ENCODE data around the gene P2RY13.

DNA sequence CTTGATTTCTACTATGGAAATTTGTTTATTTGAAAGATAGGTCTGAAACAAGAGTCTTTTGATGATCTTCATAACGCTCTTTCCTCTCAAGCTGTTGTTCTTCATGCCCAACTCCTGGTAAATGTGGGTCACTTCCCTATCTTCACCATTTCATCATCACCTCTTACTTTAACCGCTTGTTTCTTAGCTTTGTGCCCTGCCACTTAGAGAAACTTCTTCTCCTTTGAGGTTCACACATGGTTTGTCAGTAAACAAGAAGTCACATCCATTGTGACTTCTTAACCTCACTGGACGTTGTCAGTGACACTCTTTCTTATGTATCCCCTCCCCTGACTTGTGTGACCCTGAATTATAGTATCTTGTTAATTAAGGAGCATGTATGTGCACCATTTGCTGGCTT, 16.9 kb upstream of the P2RY13 start:
- no peak for TF ChIP-seq EP300 (conservative IDR thresholded peaks at IDR 0.05; ENCODE audit: poor library complexity, severe bottlenecking)
- TF ChIP-seq, protein P1, sequence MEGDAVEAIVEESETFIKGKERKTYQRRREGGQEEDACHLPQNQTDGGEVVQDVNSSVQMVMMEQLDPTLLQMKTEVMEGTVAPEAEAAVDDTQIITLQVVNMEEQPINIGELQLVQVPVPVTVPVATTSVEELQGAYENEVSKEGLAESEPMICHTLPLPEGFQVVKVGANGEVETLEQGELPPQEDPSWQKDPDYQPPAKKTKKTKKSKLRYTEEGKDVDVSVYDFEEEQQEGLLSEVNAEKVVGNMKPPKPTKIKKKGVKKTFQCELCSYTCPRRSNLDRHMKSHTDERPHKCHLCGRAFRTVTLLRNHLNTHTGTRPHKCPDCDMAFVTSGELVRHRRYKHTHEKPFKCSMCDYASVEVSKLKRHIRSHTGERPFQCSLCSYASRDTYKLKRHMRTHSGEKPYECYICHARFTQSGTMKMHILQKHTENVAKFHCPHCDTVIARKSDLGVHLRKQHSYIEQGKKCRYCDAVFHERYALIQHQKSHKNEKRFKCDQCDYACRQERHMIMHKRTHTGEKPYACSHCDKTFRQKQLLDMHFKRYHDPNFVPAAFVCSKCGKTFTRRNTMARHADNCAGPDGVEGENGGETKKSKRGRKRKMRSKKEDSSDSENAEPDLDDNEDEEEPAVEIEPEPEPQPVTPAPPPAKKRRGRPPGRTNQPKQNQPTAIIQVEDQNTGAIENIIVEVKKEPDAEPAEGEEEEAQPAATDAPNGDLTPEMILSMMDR (IDR thresholded peaks at IDR 0.05; ENCODE audit: poor library complexity, severe bottlenecking): no peak
- TF ChIP-seq, protein P2, sequence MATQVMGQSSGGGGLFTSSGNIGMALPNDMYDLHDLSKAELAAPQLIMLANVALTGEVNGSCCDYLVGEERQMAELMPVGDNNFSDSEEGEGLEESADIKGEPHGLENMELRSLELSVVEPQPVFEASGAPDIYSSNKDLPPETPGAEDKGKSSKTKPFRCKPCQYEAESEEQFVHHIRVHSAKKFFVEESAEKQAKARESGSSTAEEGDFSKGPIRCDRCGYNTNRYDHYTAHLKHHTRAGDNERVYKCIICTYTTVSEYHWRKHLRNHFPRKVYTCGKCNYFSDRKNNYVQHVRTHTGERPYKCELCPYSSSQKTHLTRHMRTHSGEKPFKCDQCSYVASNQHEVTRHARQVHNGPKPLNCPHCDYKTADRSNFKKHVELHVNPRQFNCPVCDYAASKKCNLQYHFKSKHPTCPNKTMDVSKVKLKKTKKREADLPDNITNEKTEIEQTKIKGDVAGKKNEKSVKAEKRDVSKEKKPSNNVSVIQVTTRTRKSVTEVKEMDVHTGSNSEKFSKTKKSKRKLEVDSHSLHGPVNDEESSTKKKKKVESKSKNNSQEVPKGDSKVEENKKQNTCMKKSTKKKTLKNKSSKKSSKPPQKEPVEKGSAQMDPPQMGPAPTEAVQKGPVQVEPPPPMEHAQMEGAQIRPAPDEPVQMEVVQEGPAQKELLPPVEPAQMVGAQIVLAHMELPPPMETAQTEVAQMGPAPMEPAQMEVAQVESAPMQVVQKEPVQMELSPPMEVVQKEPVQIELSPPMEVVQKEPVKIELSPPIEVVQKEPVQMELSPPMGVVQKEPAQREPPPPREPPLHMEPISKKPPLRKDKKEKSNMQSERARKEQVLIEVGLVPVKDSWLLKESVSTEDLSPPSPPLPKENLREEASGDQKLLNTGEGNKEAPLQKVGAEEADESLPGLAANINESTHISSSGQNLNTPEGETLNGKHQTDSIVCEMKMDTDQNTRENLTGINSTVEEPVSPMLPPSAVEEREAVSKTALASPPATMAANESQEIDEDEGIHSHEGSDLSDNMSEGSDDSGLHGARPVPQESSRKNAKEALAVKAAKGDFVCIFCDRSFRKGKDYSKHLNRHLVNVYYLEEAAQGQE (IDR thresholded peaks at IDR 0.05; ENCODE audit: borderline replicate concordance): no peak
- TF ChIP-seq POLR2AphosphoS5 (IDR thresholded peaks at IDR 0.05): no peak
